HG02884 (cell line): ENCODE data around the gene ZBTB42.
"Not testable (repeated sequence)": the region's sequence is repeated elsewhere in the genome, so short reads cannot be mapped to it uniquely, and the experiment has no call there.

Experiments
- ATAC-seq: cut with Tn5 transposase; IDR thresholded peaks from one replicate; pipeline ENCODE4 v1.9.1; 2021; ENCODE audit warnings: mild to moderate bottlenecking, moderate library complexity; ENCODE audit not compliant: unreplicated experiment

Gene ZBTB42

GRCh38 chr14:104836171-104836935 is 35.5 kb downstream of the ZBTB42 start:
- not testable (repeated sequence) for ATAC-seq

GRCh38 chr14:104841730-104842129 is 40.8 kb downstream of the ZBTB42 start:
- no peak for ATAC-seq

GRCh38 chr14:104843006-104843405 is 42.1 kb downstream of the ZBTB42 start:
- no peak for ATAC-seq

GRCh38 chr14:104843442-104844305 is 42.8 kb downstream of the ZBTB42 start:
- no peak for ATAC-seq

DNA sequence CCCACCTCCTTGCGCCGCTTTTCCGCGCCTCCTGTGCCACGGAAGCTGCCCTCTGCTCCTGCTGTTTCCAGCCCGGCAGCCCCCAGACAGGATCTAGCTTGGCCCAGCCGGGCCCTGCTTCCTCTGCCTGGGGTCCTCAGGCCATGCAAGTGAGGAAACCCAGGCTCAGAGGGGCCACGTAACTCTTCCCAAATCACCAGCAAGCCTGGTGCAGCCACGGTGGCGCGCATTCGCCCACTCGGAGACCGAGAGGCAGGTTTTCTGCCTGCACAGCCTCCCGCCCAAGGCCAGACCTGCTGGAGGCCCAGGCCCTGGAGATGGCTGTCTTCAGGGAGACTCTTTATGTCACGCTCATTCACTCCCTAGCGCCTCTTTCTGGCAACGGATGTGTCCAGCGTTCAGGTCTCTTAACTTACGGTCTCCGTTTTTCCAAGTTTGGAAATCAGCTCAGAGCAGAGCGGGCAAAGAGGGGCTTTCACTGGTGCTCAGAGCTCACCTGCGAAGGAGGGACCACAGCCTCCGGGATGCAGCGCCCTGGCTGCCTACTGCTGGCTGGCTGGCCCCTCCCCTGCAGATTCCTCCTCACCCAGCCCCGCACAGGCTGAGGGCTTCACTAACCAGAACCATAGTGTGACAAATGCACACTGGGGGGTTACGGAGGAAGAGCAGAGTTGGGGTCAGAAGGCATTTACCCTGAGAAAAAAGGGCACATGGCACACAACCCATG is 43.6 kb downstream of the ZBTB42 start:
- no peak for ATAC-seq

DNA sequence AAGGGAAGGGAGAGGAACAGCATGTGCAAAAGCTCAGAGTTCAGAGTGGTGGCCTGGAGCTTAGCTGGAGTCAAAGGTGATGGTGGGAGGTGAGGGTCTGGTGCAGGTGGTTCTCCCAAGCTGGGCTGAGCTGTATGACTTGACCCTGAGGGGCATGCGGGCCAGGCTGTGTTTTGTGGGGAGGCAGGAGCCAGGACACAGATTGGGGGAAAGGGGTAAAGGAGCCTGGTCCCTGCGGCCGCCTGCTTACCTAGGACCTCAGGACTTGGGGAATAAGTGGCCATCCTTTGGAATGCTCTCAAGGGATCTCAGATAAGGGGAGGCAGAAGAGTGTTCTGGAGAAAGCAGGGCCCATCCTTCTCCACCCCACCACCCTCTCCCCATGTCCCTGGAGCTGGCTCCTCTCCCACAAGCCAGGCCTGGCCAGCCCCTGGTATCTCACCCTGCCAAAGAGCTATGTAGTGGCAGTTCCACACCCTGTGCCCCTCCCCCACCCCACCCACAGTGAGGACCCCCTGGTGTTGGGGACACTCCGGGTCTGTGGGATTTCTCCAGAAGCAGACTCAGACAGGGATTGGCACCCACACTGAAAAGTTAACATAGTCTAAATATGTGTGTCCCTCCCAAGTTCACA is 44.2 kb downstream of the ZBTB42 start:
- ATAC-seq = no peak

DNA sequence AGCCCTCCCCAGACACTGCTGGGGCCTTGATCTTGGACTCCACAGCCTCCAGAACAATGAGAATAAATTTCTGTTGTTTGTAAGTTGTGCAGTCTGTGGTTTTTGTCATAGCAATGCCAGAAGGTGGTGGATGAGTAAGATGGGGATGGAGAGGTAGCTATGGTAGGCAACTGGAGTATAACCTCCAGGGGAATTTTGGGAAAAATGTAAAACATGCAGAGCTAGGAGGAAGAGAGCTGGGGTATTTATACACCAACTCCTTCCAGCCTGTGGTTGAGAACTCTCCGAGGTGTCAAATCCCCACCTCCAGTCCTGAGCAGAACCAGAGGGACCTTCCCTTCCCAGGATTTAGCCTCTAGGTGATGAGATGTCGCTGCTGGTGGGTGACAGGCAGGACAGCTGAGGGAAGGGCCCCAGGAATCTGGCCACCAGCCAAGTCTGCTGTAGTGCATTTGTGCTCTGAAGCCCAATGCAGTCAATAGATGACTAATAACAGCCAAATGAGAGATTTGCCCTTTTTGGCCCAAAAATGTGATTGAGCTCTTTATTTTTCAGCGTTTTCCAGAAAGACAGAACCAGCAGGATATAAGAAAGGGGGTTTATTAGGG is 45.0 kb downstream of the ZBTB42 start:
- ATAC-seq = no peak

DNA sequence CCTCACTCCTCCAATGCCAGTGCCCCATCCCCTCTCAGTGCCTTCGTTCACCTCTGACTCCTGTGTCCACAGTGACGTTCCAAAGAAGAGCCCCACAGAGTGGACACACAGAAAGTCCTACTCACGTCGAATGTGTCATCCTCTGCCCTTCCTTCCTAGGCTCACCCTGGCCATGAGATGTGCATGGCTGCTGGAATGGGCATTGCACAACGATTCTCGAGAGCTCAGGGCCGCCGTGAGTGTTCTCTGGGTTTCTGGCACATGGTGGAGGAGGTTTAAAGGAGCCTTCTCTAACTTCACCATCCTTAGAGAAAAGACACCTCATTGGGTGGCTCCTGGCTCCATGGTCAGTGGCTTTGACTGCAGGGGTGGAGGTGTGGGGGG is 51.4 kb downstream of the ZBTB42 start:
- no peak for ATAC-seq
